MM.1S (cell line): Measurements from ENCODE around the gene CDPF1.

Experiments
- DNase-seq: peaks from one replicate; pipeline ENCODE4 v3.0.0-alpha.2; 2015
- H2AFZ ChIP-seq: fragments of 300-600 bp; sonication (generic); 2 replicates; pipeline ENCODE4 v1.6.0; 2016; ENCODE audit warnings: antibody characterized with exemption, low read length
- H3F3A ChIP-seq: fragments of 300-600 bp; sonication (generic); 2 replicates; pipeline ENCODE4 v1.6.1; 2016; ENCODE audit warnings: mild to moderate bottlenecking, antibody characterized with exemption, low read length, moderate library complexity, mixed read lengths; ENCODE audit not compliant: insufficient read depth
- H3K27ac ChIP-seq: fragments of 300-600 bp; sonication (generic); 2 replicates; pipeline ENCODE4 v1.5.1; 2016; ENCODE audit warnings: mild to moderate bottlenecking, low read length
- H3K27me3 ChIP-seq: fragments of 300-600 bp; sonication (generic); replicated peaks from 2 replicates; pipeline ENCODE4 v1.6.0; 2016; ENCODE audit warnings: low read length; ENCODE audit not compliant: insufficient read depth
- H3K36me3 ChIP-seq: fragments of 300-600 bp; sonication (generic); replicated peaks from 2 replicates; pipeline ENCODE4 v1.6.1; 2016; ENCODE audit warnings: mild to moderate bottlenecking, low read length, mixed read lengths; ENCODE audit not compliant: insufficient read depth
- H3K4me1 ChIP-seq: fragments of 300-600 bp; sonication (generic); 2 replicates; pipeline ENCODE4 v1.6.1; 2016; ENCODE audit warnings: low read length, mixed read lengths
- H3K4me2 ChIP-seq: fragments of 300-600 bp; sonication (generic); 2 replicates; pipeline ENCODE4 v1.6.0; 2016; ENCODE audit warnings: low read depth, low read length
- H3K4me3 ChIP-seq: fragments of 300-600 bp; sonication (generic); 2 replicates; pipeline ENCODE4 v1.5.1; 2016; ENCODE audit warnings: low read length, mixed read lengths
- H3K79me2 ChIP-seq: fragments of 300-600 bp; sonication (generic); 2 replicates; pipeline ENCODE4 v1.6.1; 2016; ENCODE audit warnings: mixed run types, low read length, mixed read lengths
- H3K9ac ChIP-seq: fragments of 300-600 bp; sonication (generic); 2 replicates; pipeline ENCODE4 v1.6.1; 2016; ENCODE audit warnings: low read length, mixed read lengths
- H3K9me2 ChIP-seq: fragments of 300-600 bp; sonication (generic); replicated peaks from 2 replicates; pipeline ENCODE4 v1.6.1; 2016; ENCODE audit warnings: mild to moderate bottlenecking, low read length, mixed read lengths; ENCODE audit not compliant: insufficient read depth
- H3K9me3 ChIP-seq: fragments of 300-600 bp; sonication (generic); replicated peaks from 2 replicates; pipeline ENCODE4 v1.6.1; 2016; ENCODE audit warnings: mild to moderate bottlenecking, low read length, mixed read lengths; ENCODE audit not compliant: insufficient read depth
- H4K20me1 ChIP-seq: fragments of 300-600 bp; sonication (generic); 2 replicates; pipeline ENCODE4 v1.6.1; 2016; ENCODE audit warnings: mild to moderate bottlenecking, low read length, moderate library complexity, mixed read lengths; ENCODE audit not compliant: insufficient read depth
- EZH2 ChIP-seq: fragments of 300-600 bp; sonication (generic); optimal IDR thresholded peaks from 2 replicates; pipeline ENCODE3; 2017; ENCODE audit warnings: low read depth, mild to moderate bottlenecking, antibody characterized with exemption, low read length, mixed read lengths
- EZH2phosphoT487 ChIP-seq: fragments of 300-600 bp; sonication (generic); IDR thresholded peaks from 2 replicates; pipeline ENCODE4 v1.6.1; 2018; ENCODE audit warnings: antibody characterized with exemption, low read length
- TF ChIP-seq, protein P1 (sequence below): fragments of 300-600 bp; sonication (generic); IDR thresholded peaks from 2 replicates; pipeline ENCODE4 v1.5.1; 2016; ENCODE audit warnings: antibody characterized with exemption, low read length, mixed read lengths

The CDPF1 gene

DNA sequence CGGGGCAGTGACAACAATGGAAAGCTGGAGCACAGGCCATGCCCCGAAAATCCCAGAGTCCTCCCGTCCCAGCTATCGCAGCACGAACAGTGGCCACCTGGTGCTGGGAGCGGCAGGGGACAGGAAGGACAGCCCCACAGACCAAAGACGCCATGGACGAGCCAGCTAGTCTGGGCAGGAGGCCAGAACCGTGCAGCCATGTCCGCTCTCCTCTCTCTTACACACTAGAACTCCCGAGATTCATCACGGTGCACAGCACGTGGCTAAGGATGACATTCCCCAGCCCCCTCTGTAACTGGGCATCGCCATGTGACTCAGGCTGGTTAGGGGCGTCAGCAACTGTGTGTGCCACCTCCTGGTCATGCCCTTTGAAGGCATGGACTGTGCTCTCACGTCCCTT is 4.6 kb downstream of the CDPF1 start:
- Histone ChIP-seq H3F3A (no peaks in the 10 kb centered on the region), H3K4me1 (no peaks in the 10 kb centered on the region), H3K4me3 (no peak overlapping the region), H3K36me3 (no peaks in the 10 kb centered on the region), H4K20me1 (no peaks in the 10 kb centered on the region), H3K9me3 (no peaks in the 10 kb centered on the region), H3K9ac (no peak overlapping the region), H3K79me2 (0 out of 2 replicates have a peak, but pooled peaks cover 3% of the 10 kb centered on the region), H3K9me2 (no peaks in the 10 kb centered on the region), H3K27ac (no peak overlapping the region), H3K27me3 (no peaks in the 10 kb centered on the region), H2AFZ (no peak overlapping the region), H3K4me2 (no peak overlapping the region)
- no peak for TF ChIP-seq EZH2phosphoT487
- TF ChIP-seq, protein P1, sequence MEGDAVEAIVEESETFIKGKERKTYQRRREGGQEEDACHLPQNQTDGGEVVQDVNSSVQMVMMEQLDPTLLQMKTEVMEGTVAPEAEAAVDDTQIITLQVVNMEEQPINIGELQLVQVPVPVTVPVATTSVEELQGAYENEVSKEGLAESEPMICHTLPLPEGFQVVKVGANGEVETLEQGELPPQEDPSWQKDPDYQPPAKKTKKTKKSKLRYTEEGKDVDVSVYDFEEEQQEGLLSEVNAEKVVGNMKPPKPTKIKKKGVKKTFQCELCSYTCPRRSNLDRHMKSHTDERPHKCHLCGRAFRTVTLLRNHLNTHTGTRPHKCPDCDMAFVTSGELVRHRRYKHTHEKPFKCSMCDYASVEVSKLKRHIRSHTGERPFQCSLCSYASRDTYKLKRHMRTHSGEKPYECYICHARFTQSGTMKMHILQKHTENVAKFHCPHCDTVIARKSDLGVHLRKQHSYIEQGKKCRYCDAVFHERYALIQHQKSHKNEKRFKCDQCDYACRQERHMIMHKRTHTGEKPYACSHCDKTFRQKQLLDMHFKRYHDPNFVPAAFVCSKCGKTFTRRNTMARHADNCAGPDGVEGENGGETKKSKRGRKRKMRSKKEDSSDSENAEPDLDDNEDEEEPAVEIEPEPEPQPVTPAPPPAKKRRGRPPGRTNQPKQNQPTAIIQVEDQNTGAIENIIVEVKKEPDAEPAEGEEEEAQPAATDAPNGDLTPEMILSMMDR = no peak
- TF ChIP-seq EZH2 = no peak
- DNase-seq = no peak

DNA sequence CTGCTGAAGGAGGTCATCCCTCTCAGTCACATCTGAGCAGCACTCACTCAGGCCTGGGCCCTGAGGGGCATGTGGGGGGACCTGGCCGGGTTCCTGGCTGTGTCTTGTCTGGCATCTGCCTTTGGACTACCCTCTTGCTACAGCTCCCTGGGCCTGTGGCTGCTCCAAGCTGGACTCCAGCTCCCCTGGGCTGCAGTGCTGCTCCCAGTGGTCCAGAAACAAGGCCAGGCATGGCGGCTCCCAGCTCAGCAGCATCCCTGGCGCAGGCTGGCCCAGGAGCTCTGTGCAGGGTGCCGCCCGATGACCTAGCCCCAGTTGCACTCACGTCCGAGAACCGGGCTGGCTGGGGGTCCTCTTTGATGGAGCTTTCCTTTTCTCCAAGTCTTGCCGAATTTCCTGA is 5.3 kb downstream of the CDPF1 start:
- no peak for DNase-seq
- Histone ChIP-seq H3K9me2 (no peaks in the 10 kb centered on the region), H3K4me2 (no peak overlapping the region), H3K4me3 (no peak overlapping the region), H3K4me1 (no peaks in the 10 kb centered on the region), H3F3A (no peaks in the 10 kb centered on the region), H3K36me3 (no peaks in the 10 kb centered on the region), H3K27ac (no peak overlapping the region), H2AFZ (no peak overlapping the region), H3K79me2 (0 out of 2 replicates have a peak, but pooled peaks cover 3% of the 10 kb centered on the region), H3K9me3 (no peaks in the 10 kb centered on the region), H4K20me1 (no peaks in the 10 kb centered on the region), H3K27me3 (no peaks in the 10 kb centered on the region), H3K9ac (no peak overlapping the region)
- no peak for TF ChIP-seq EZH2
- TF ChIP-seq, protein P1 = no peak
- TF ChIP-seq EZH2phosphoT487 = no peak

DNA sequence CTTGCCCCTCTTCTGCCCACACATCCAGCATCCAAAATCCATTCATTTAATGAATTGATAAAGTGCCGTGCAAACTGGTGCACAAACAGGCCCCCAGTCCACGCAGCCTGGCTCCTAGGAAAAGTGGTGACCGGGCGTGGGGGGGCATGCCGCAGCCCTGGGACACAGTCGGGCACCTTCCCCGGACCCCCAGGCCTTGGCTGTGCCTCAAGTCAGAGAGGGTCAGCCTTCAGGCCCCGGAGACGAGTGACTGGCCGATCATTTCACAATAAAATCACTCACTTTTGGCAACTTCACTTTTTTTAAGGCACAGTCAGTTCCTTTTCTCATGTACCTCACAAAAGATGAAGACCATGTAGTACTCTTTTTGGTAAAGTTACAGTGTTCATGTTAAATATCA is 8.0 kb downstream of the CDPF1 start:
- Histone ChIP-seq H3K4me2 (no peak overlapping the region), H3K4me1 (no peaks in the 10 kb centered on the region), H3K79me2 (no peaks in the 10 kb centered on the region), H3K9ac (no peak overlapping the region), H3K27me3 (no peaks in the 10 kb centered on the region), H2AFZ (no peak overlapping the region), H3K9me3 (no peaks in the 10 kb centered on the region), H3K27ac (no peak overlapping the region), H3K4me3 (no peak overlapping the region), H3K9me2 (no peaks in the 10 kb centered on the region), H3F3A (no peaks in the 10 kb centered on the region), H4K20me1 (no peaks in the 10 kb centered on the region), H3K36me3 (no peaks in the 10 kb centered on the region)
- no peak for DNase-seq
- TF ChIP-seq, protein P1 = no peak
- TF ChIP-seq EZH2 (no peak), EZH2phosphoT487 (no peak)
